Sigmoid colon (tissue), 3 donors: Measurements from ENCODE around the gene DGKI.

Experiments
- CTCF ChIP-seq, 4 experiments: fragments of 450-650 bp in 3 of 4; fragments of 200-600 bp in 1 of 4; IDR thresholded peaks; one replicate each; pipeline ENCODE4 v1.5.1; 2016 to 2019; ENCODE audit warnings: antibody characterized with exemption in 4 of 4, mild to moderate bottlenecking in 3 of 4, moderate library complexity in 2 of 4
- POLR2A ChIP-seq, 2 donors: fragments of 450-650 bp; IDR thresholded peaks; one replicate each; pipeline ENCODE4 v1.6.1; 2016; ENCODE audit warnings: antibody characterized with exemption in 2 of 2, mild to moderate bottlenecking in 2 of 2, moderate library complexity in 2 of 2

GRCh38 chr7:137574812-137575211 is 272.0 kb downstream of the DGKI start:
- TF ChIP-seq CTCF (IDR thresholded peaks at IDR 0.05) (no peak), POLR2A (IDR thresholded peaks at IDR 0.05) (no peak)
